ENCODE results near the gene CNTNAP4. TPM values are rescaled to one million over a fixed set of nuclear protein-coding genes. Genes with fewer than 3 reads are reported as not detected.

CNTNAP4 gene
- total RNA-seq, 1 donor from 2014 or later: not detected

GRCh38 chr16:76484020-76484419, 206.8 kb downstream of the CNTNAP4 start:
- DNase-seq (ENCODE audit: low spot score) (no peak), ATAC-seq (peak; percentile 64)

- ATAC-seq: no peak
- DNase-seq (ENCODE audit: low spot score): no peak
Observed at GRCh38 chr16:76486740-76487139, 209.5 kb downstream of the CNTNAP4 start.

- peak; percentile 50 for ATAC-seq
Observed at GRCh38 chr16:76487411-76488064, 210.3 kb downstream of the CNTNAP4 start.

GRCh38 chr16:76488065-76488417, 210.8 kb downstream of the CNTNAP4 start:
- no peak for DNase-seq (ENCODE audit: low spot score)
- ATAC-seq: peak; percentile 78

More at GRCh38 chr16:76487411-76488064, 210.3 kb downstream of the CNTNAP4 start:
- DNase-seq (ENCODE audit: low spot score): no peak

DNA sequence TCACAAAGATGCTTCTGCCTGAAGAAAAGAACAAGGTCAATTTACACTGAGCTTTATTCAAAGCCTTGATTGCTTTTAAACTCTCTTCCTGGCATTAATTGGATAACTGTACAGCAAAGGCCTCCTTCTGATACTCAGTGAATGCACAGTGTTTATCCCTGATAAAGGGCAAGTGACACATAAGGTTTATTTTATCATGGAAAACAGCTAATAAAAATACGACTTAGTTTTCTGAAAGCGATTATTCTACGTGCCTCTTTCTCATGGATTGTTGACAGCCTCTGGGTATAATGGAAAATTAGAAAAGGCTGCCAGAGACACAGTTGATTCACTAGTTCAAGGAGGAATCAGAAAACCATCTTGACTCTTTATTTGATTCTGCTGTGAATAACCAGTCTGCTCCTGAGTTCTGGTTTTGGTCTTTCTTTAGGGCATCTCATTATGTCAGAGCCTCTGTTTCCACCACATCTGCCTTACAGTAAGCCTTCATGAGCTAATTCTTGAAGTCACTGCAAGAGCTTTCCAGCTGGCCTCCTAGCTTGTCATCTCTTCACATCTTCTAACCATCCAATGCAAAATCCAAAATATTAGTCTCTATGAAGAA, 212.9 kb downstream of the CNTNAP4 start:
- DNase-seq (ENCODE audit: low spot score): no peak
- no peak for ATAC-seq

DNA sequence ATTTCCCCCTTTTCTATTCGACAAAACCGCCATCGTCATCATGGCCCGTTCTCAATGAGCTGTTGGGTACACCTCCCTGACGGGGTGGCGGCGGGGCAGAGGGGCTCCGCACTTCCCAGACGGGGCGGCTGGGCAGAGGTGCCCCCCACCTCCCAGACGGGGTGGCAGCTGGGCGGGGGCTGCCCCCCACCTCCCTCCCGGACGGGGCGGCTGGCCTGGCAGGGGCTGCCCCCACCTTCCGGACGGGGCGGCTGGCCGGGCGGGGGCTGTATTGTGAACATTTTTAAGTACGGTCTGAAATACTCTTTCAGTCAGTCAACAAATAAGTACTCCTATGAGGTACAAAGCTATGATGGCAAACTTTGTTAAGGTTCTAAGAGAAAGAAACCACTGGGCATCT, 222.8 kb downstream of the CNTNAP4 start:
- ATAC-seq (no peak), DNase-seq (ENCODE audit: low spot score) (no peak)

GRCh38 chr16:76502063-76502462, 224.9 kb downstream of the CNTNAP4 start:
- no peak for DNase-seq (ENCODE audit: low spot score)
- ATAC-seq: no peak

- no peak for DNase-seq (ENCODE audit: low spot score)
- ATAC-seq: no peak
Observed at GRCh38 chr16:76502555-76502954, 225.4 kb downstream of the CNTNAP4 start.

- ATAC-seq: no peak
- DNase-seq (ENCODE audit: low spot score): no peak
Observed at GRCh38 chr16:76503091-76503490, 225.9 kb downstream of the CNTNAP4 start.

- no peak for ATAC-seq
- DNase-seq (ENCODE audit: low spot score): no peak
Observed at GRCh38 chr16:76511203-76511602, 234.0 kb downstream of the CNTNAP4 start.

DNA sequence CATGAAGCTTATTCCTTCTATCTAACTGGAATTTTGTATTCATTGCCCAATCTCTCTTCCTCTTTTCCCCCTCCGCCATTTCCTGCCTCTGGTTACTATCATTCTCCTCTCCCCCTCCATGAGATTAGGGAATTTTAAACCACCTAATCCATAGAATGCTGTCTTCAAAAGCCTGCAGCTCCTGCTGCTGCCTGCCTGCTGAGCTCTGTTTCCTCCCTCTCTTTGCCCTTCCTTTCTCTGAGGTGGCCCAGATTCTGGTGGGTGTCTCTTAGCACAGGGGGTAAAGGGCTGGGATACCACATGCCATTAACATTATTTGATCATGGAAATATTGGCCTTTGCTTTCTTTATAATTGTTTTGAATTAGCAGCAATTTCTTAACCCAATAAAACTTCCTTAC, 241.6 kb downstream of the CNTNAP4 start:
- DNase-seq (ENCODE audit: low spot score) (no peak), ATAC-seq (peak; percentile 38)

DNA sequence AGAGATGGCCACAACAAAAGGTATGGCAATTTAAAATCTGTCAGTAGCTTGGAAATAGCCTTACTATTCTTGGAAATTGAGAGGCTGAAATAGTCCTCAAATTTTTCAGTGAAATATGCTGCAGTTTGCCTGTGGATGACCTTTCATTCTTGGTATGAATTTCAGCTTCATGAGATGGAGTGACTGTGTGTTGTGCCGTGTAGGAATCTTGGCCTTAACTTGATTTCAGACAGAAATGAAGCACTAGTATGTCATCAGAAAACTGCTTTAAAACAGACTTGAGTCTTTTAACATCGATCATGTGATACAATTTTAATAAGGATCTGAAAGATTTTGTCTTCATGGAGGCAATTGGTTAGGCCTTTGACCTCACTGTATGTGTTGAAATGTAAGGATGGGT, 247.2 kb downstream of the CNTNAP4 start:
- ATAC-seq (no peak), DNase-seq (ENCODE audit: low spot score) (no peak)

GRCh38 chr16:76524769-76525168, 247.6 kb downstream of the CNTNAP4 start:
- no peak for ATAC-seq
- no peak for DNase-seq (ENCODE audit: low spot score)

GRCh38 chr16:76527244-76527643, 250.0 kb downstream of the CNTNAP4 start:
- ATAC-seq (no peak), DNase-seq (ENCODE audit: low spot score) (no peak)

- ATAC-seq (no peak), DNase-seq (ENCODE audit: low spot score) (no peak)
Observed at GRCh38 chr16:76529120-76529519, 251.9 kb downstream of the CNTNAP4 start.

GRCh38 chr16:76531236-76531635, 254.0 kb downstream of the CNTNAP4 start:
- DNase-seq (ENCODE audit: low spot score): no peak
- ATAC-seq: peak; percentile 41

- DNase-seq (ENCODE audit: low spot score) (peak; percentile 67), ATAC-seq (peak; percentile 80)
Observed at GRCh38 chr16:76532188-76532973, 255.2 kb downstream of the CNTNAP4 start.

DNA sequence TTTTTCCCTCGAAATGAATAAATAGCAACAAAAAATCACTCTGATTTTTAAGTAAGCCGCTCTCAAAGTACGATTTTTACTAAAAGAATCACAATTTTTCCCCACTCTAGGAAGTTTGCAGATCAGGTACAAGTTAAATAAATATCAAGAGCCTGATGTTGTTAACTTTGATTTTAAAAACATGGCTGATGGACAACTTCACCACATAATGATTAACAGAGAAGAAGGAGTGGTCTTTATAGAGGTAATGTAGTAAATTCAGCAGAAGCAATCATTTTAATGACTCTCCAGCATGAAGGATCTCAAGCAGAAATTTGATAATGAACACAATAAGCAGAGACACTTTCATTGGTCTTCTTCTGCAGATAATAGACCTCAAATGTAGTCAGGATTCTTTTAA, 262.4 kb downstream of the CNTNAP4 start:
- ATAC-seq (peak; percentile 84), DNase-seq (ENCODE audit: low spot score) (no peak)

- DNase-seq (ENCODE audit: low spot score) (peak; percentile 53), ATAC-seq (peak; percentile 69)
Observed at GRCh38 chr16:76541070-76541469, 263.9 kb downstream of the CNTNAP4 start.

- DNase-seq (ENCODE audit: low spot score): no peak
- ATAC-seq: no peak
Observed at GRCh38 chr16:76565542-76565941, 288.3 kb downstream of the CNTNAP4 start.

DNA sequence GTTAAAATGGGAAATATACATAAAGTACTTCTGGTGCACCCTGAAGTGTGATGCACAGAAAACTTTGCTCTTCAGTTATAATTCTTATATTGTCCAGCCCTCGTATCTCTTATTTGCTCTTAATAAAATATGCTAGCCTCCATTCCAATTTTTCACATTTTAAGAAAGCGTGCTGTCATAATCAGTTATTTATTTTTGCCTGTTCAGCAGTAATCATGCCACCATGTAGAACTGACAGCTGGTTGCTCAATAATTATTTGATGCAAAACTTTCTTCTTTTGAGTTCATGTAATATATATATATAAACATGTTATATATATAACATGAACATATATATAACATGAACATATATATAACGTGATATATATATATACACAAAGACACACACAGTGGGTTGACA, 294.6 kb downstream of the CNTNAP4 start:
- ATAC-seq (no peak), DNase-seq (ENCODE audit: low spot score) (no peak)

DNA sequence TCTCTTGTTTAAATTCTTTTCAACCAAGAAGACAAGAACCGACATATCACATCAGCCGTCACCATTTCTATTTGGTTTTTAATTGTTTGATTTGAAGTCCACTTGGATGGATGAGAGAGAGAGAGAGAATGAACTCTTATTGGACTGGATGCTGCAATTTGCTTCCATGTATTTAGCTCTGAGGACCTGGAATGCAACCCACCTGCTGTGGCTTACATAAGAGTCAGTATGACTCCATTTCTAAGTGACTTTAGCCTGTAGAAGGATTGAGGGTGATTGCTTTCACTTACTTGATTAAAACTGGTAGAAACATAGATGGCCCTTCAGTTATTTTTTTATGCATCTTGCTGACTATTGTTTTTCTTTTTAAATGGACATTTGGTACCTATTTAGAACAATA, 296.1 kb downstream of the CNTNAP4 start:
- no peak for ATAC-seq
- no peak for DNase-seq (ENCODE audit: low spot score)

All from left lobe of liver (tissue), 2 donors.